ENCODE results near the gene DCAF16. TPM values are rescaled to one million over a fixed set of nuclear protein-coding genes. Genes with fewer than 3 reads are reported as not detected.

DCAF16 gene
- total and polyA plus RNA-seq, 4 experiments from 2014 or later, result 13.4 to 74.9 (median 47.4) TPM

- Histone ChIP-seq H3K4me1 (ENCODE audit: insufficient read depth, low read length) (peaks cover 59% of the 10 kb centered on the region), H3K9me3 (ENCODE audit: control insufficient read depth in 1 of 2, low read length in 2 of 2) (no peaks in the 10 kb centered on the region), H3K27ac (ENCODE audit: low read depth, low read length) (peak overlapping the region; percentile 97), H3K27me3 (ENCODE audit: insufficient read depth, low read length) (no peaks in the 10 kb centered on the region), H3K36me3 (ENCODE audit: insufficient read depth, low read length) (peaks cover 7% of the 10 kb centered on the region), H3K4me3 (ENCODE audit: low read length in 2 of 2) (peak overlapping the region; percentile 74 to 97)
- ChIA-PET POLR2A (ENCODE audit: partially characterized antibody) (interaction anchor here (1.4 to 2.7 kb wide), 4 partner anchors 9 to 234 kb away, joined by 3 to 23 read pairs (median 7); partner anchors contain the start of genes LAP3 and MED28), CTCF (ENCODE audit: partially characterized antibody) (interaction anchor here (2.9 to 6.8 kb wide), 2 partner anchors 13 to 262 kb away, joined by 25 to 57 read pairs; no protein-coding TSS in a partner anchor)
- Mint-ChIP-seq H3K27me3 (no peaks in the 10 kb centered on the region), H3K4me3 (peak overlapping the region; percentile 96 to 100 (median 98)), H3K36me3 (peaks cover 9 to 22% of the 10 kb centered on the region in 2 donors), H3K4me1 (peaks cover 41 to 63% (median 51%) of the 10 kb centered on the region in 4 donors), H3K9me3 (peaks cover 0 to 3% (median 0%) of the 10 kb centered on the region in 8 donors), H3K27ac (peak overlapping the region; percentile 97 to 100 (median 99))
- DNase-seq, result no peak
- intact Hi-C loops (cut with micrococcal nuclease), result loop anchor here (5.0 kb wide), 1 partner anchor 1584 kb away; the partner anchor contains the start of gene TAPT1
Observed at GRCh38 chr4:17811078-17811603, 584 bp upstream of the DCAF16 start.

DNA sequence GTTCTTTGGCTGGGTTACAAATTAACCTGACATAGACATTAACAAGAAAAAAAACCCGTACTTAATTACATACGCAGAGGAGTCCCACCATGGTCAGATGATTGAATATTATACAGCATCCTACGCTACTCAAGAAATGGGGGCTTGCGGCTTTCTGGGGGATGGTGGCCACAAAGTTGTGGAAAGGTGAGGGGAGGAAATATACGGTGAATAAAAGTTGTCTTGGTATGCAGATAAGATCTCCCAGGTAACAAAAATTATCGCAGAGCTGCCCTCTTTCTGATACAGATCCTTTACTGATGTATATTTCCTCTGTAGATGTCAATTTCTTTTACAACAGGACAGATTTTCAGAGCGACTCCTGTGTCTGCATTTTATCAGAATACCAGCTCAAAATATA, 890 bp downstream of the DCAF16 start:
- peaks cover 67% of the 10 kb centered on the region for H3K4me1 ChIP-seq (ENCODE audit: insufficient read depth, low read length)
- no peaks in the 10 kb centered on the region for H3K27me3 ChIP-seq (ENCODE audit: insufficient read depth, low read length)
- peaks cover 9% of the 10 kb centered on the region for H3K36me3 ChIP-seq (ENCODE audit: insufficient read depth, low read length)
- peaks cover 0 to 3% (median 0%) of the 10 kb centered on the region in 8 donors for H3K9me3 Mint-ChIP-seq
- CTCF ChIA-PET (ENCODE audit: partially characterized antibody), result interaction anchor here (0.6 to 6.8 kb wide), 7 partner anchors 12 to 786 kb away, joined by 3 to 57 read pairs (median 6); partner anchors contain the start of gene MED28
- H3K4me3 ChIP-seq (ENCODE audit: low read length in 2 of 2), result peak overlapping the region; percentile 74 to 97
- peak in 4 of 5 donors; percentile 5 to 41 (median 16) for DNase-seq
- peaks cover 47 to 75% (median 60%) of the 10 kb centered on the region in 4 donors for H3K4me1 Mint-ChIP-seq
- H3K27ac Mint-ChIP-seq, result peak overlapping the region; percentile 97 to 100 (median 99)
- peaks cover 9 to 25% of the 10 kb centered on the region in 2 donors for H3K36me3 Mint-ChIP-seq
- POLR2A ChIA-PET (ENCODE audit: partially characterized antibody), result interaction anchor here (0.9 to 2.7 kb wide), 4 partner anchors 19 to 232 kb away, joined by 3 to 23 read pairs (median 7); partner anchors contain the start of genes LAP3 and MED28
- H3K27me3 Mint-ChIP-seq, result no peaks in the 10 kb centered on the region
- H3K27ac ChIP-seq (ENCODE audit: low read depth, low read length), result peak overlapping the region; percentile 97
- peak overlapping the region; percentile 96 to 100 (median 98) for H3K4me3 Mint-ChIP-seq
- H3K9me3 ChIP-seq (ENCODE audit: control insufficient read depth in 1 of 2, low read length in 2 of 2), result no peaks in the 10 kb centered on the region
- intact Hi-C loops (cut with micrococcal nuclease), result loop anchor here (1.0 to 5.0 kb wide), 7 partner anchors 172 to 1582 kb away; partner anchors contain the start of genes LAP3, MED28 and TAPT1

DNA sequence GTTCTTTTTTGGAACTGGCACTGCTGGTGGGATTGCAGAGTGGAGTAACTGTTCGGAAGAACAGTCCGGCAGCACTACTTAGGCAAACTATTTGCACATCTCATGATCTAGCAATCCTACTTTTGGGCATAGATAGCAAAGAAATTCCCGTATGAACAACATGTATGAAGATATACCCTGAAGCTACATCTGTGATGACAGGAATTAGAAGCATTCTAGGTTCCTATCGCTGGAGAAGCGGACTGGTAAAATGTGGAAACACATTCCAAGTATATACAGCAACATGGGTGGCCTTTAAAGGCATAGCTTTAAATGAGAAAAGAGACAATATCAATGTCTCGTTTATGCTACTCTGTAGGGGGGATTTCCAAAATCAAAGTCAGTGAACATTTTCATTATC, 3.1 kb downstream of the DCAF16 start:
- peak overlapping the region in 4 of 7 donors; percentile 37 to 97 (median 62) for H3K27ac Mint-ChIP-seq
- H3K4me3 ChIP-seq (ENCODE audit: low read length in 2 of 2), result peak overlapping the region in 1 of 2 donors; percentile 4

DNA sequence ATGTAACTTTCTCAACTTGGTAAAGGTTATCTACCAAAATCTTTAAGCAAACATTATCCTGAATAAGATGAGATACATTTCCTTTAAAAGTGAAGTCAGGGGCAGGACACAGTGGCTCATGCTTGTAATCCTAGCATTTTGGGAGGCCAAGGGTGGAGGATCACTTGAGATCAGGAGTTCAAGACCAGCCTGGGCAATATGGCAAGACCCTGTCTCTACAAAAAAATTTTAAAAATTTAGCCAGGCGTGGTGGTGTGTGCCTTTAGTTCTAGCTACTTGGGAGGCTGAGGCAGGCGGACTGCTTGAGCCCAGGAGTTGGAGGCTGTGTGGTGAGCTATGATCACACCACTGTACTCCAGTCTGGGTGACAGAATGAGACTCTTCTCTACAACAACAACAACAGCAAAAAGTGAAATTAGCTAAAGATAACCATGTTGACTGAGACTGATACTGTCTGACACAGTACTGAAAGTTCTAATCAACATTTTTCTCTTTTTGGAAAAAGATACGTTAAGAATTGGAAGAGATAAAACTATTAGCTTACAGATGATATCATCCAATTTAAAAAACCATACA, 4.9 kb downstream of the DCAF16 start:
- peaks cover 38% of the 10 kb centered on the region for H3K36me3 ChIP-seq (ENCODE audit: insufficient read depth, low read length)
- ChIA-PET POLR2A (ENCODE audit: partially characterized antibody) (interaction anchor here (1.0 kb wide), 1 partner anchor 12 kb away, joined by 3 read pairs; no protein-coding TSS in a partner anchor), CTCF (ENCODE audit: partially characterized antibody) (interaction anchor here (1.1 to 6.8 kb wide), 3 partner anchors 10 to 257 kb away, joined by 3 to 57 read pairs (median 28); no protein-coding TSS in a partner anchor)
- Mint-ChIP-seq H3K9me3 (peaks cover 0 to 2% (median 0%) of the 10 kb centered on the region in 8 donors), H3K4me1 (peaks cover 46 to 72% (median 57%) of the 10 kb centered on the region in 4 donors), H3K27me3 (no peaks in the 10 kb centered on the region), H3K27ac (peak overlapping the region in 3 of 7 donors; percentile 4 to 97 (median 15)), H3K36me3 (peaks cover 34 to 58% of the 10 kb centered on the region in 2 donors), H3K4me3 (peak overlapping the region in 3 of 8 donors; percentile 38 to 53 (median 40))
- H3K27ac ChIP-seq (ENCODE audit: low read depth, low read length), result no peak overlapping the region
- no peaks in the 10 kb centered on the region for H3K27me3 ChIP-seq (ENCODE audit: insufficient read depth, low read length)
- DNase-seq, result no peak
- no peaks in the 10 kb centered on the region for H3K9me3 ChIP-seq (ENCODE audit: control insufficient read depth in 1 of 2, low read length in 2 of 2)
- no peak overlapping the region for H3K4me3 ChIP-seq (ENCODE audit: low read length in 2 of 2)
- H3K4me1 ChIP-seq (ENCODE audit: insufficient read depth, low read length), result peaks cover 46% of the 10 kb centered on the region
- intact Hi-C loops (cut with micrococcal nuclease), result loop anchor here (5.0 kb wide), 1 partner anchor 168 kb away; no protein-coding TSS in a partner anchor

More for the DNA sequence above, 3.1 kb downstream of the DCAF16 start:
- H3K9me3 Mint-ChIP-seq, result peaks cover 0 to 3% (median 0%) of the 10 kb centered on the region in 8 donors
- Histone ChIP-seq H3K4me1 (ENCODE audit: insufficient read depth, low read length) (peaks cover 60% of the 10 kb centered on the region), H3K36me3 (ENCODE audit: insufficient read depth, low read length) (peaks cover 30% of the 10 kb centered on the region), H3K9me3 (ENCODE audit: control insufficient read depth in 1 of 2, low read length in 2 of 2) (no peaks in the 10 kb centered on the region), H3K27ac (ENCODE audit: low read depth, low read length) (peak overlapping the region; percentile 14), H3K27me3 (ENCODE audit: insufficient read depth, low read length) (no peaks in the 10 kb centered on the region)
- ChIA-PET CTCF (ENCODE audit: partially characterized antibody) (interaction anchor here (1.1 to 6.8 kb wide), 5 partner anchors 9 to 259 kb away, joined by 3 to 57 read pairs (median 6); no protein-coding TSS in a partner anchor), POLR2A (ENCODE audit: partially characterized antibody) (interaction anchor here (1.0 kb wide), 1 partner anchor 193 kb away, joined by 4 read pairs; the partner anchor contains the start of gene MED28)
- intact Hi-C loops (cut with micrococcal nuclease), result loop anchor here (5.0 kb wide), 1 partner anchor 170 kb away; no protein-coding TSS in a partner anchor
- no peak for DNase-seq
- H3K4me1 Mint-ChIP-seq, result peaks cover 51 to 85% (median 64%) of the 10 kb centered on the region in 4 donors
- H3K4me3 Mint-ChIP-seq, result peak overlapping the region; percentile 16 to 100 (median 86)
- peaks cover 29 to 47% of the 10 kb centered on the region in 2 donors for H3K36me3 Mint-ChIP-seq
- no peaks in the 10 kb centered on the region for H3K27me3 Mint-ChIP-seq

GRCh38 chr4:17797808-17798207, 12.7 kb downstream of the DCAF16 start:
- ChIA-PET POLR2A (ENCODE audit: partially characterized antibody) (no interaction called here), CTCF (ENCODE audit: partially characterized antibody) (interaction anchor here (1.3 to 3.5 kb wide), 5 partner anchors 10 to 249 kb away, joined by 3 to 25 read pairs (median 5); partner anchors contain the start of genes DCAF16 and NCAPG)
- Mint-ChIP-seq H3K27me3 (no peaks in the 10 kb centered on the region), H3K9me3 (no peaks in the 10 kb centered on the region), H3K4me3 (no peak overlapping the region), H3K4me1 (peaks cover 6 to 9% (median 7%) of the 10 kb centered on the region in 4 donors), H3K36me3 (peaks cover 27 to 40% of the 10 kb centered on the region in 2 donors), H3K27ac (peak overlapping the region in 1 of 7 donors; percentile 38)
- H3K36me3 ChIP-seq (ENCODE audit: insufficient read depth, low read length), result peaks cover 22% of the 10 kb centered on the region
- no peaks in the 10 kb centered on the region for H3K4me1 ChIP-seq (ENCODE audit: insufficient read depth, low read length)
- no peak for DNase-seq
- no peak overlapping the region for H3K4me3 ChIP-seq (ENCODE audit: low read length in 2 of 2)
- H3K27me3 ChIP-seq (ENCODE audit: insufficient read depth, low read length), result no peaks in the 10 kb centered on the region
- no peak overlapping the region for H3K27ac ChIP-seq (ENCODE audit: low read depth, low read length)
- intact Hi-C loops (cut with micrococcal nuclease), result no loop called here
- no peaks in the 10 kb centered on the region for H3K9me3 ChIP-seq (ENCODE audit: control insufficient read depth in 1 of 2, low read length in 2 of 2)

- no peaks in the 10 kb centered on the region for H3K9me3 Mint-ChIP-seq
- ChIA-PET CTCF (ENCODE audit: partially characterized antibody) (no interaction called here), POLR2A (ENCODE audit: partially characterized antibody) (no interaction called here)
- no peak overlapping the region for H3K4me3 ChIP-seq (ENCODE audit: low read length in 2 of 2)
- H3K4me3 Mint-ChIP-seq, result no peak overlapping the region
- H3K9me3 ChIP-seq (ENCODE audit: control insufficient read depth in 1 of 2, low read length in 2 of 2), result no peaks in the 10 kb centered on the region
- peaks cover 29 to 32% of the 10 kb centered on the region in 2 donors for H3K36me3 Mint-ChIP-seq
- H3K27ac Mint-ChIP-seq, result peak overlapping the region in 2 of 7 donors; percentile 5 to 31
- no peaks in the 10 kb centered on the region for H3K27me3 ChIP-seq (ENCODE audit: insufficient read depth, low read length)
- peaks cover 6% of the 10 kb centered on the region for H3K36me3 ChIP-seq (ENCODE audit: insufficient read depth, low read length)
- H3K4me1 ChIP-seq (ENCODE audit: insufficient read depth, low read length), result no peaks in the 10 kb centered on the region
- H3K27ac ChIP-seq (ENCODE audit: low read depth, low read length), result no peak overlapping the region
- no peaks in the 10 kb centered on the region for H3K4me1 Mint-ChIP-seq
- no peaks in the 10 kb centered on the region for H3K27me3 Mint-ChIP-seq
- intact Hi-C loops (cut with micrococcal nuclease), result no loop called here
- no peak for DNase-seq
Observed at GRCh38 chr4:17794730-17795129, 15.8 kb downstream of the DCAF16 start.
